Stomach smooth muscle (tissue), 2 donors: ENCODE data around the gene RNU6-7.

Source experiments
- H3K27ac ChIP-seq: one replicate; pipeline ENCODE4 v1.7.0; 2013; ENCODE audit warnings: mild to moderate bottlenecking, low read length, inconsistent platforms
- H3K27me3 ChIP-seq, 2 donors: one replicate each; pipeline ENCODE4 v1.7.0; 2013; ENCODE audit warnings: low read length in 2 of 2; ENCODE audit not compliant: insufficient read depth in 2 of 2, control insufficient read depth in 1 of 2
- H3K36me3 ChIP-seq, 2 donors: one replicate each; pipeline ENCODE4 v1.7.0; 2013; ENCODE audit warnings: low read length in 2 of 2; ENCODE audit not compliant: control insufficient read depth in 2 of 2, insufficient read depth in 2 of 2
- H3K4me1 ChIP-seq: one replicate; pipeline ENCODE4 v1.7.0; 2013; ENCODE audit warnings: low read length; ENCODE audit not compliant: control insufficient read depth, insufficient read depth
- H3K4me3 ChIP-seq, 2 donors: one replicate each; pipeline ENCODE4 v1.7.0; 2013; ENCODE audit warnings: low read length in 2 of 2
- H3K9ac ChIP-seq, 2 donors: one replicate each; pipeline ENCODE4 v1.7.0; 2013; ENCODE audit warnings: low read length in 2 of 2, mild to moderate bottlenecking in 1 of 2
- H3K9me3 ChIP-seq, 2 donors: one replicate each; pipeline ENCODE4 v1.7.0; 2013; ENCODE audit warnings: low read length in 2 of 2; ENCODE audit not compliant: control insufficient read depth in 2 of 2
- donor health status: healthy.
- donor health status: Pancreatic carcinoma.

Gene RNU6-7

GRCh38 chr14:32201816-32202490 is at the start of gene RNU6-7:
Gene RNU6-7 (plus strand): TSS chr14:32202045.
- H3K4me3 ChIP-seq = peak within 1 kb of the TSS; percentile 68 to 87

GRCh38 chr14:32166029-32166428 is 35.8 kb upstream of the RNU6-7 start:
- Histone ChIP-seq H3K27me3 (no peaks in the 10 kb centered on the region), H3K9ac (no peak overlapping the region)

More at GRCh38 chr14:32201816-32202490, at the start of gene RNU6-7:
- peak within 1 kb of the TSS; percentile 74 to 93 for H3K9ac ChIP-seq
- H3K4me1 ChIP-seq = peaks cover 10% of the 10 kb centered on the region
- peak within 1 kb of the TSS; percentile 79 for H3K27ac ChIP-seq
- H3K27me3 ChIP-seq = no peaks in the 10 kb centered on the region
- H3K36me3 ChIP-seq = no peaks in the 10 kb centered on the region
- H3K9me3 ChIP-seq = no peaks in the 10 kb centered on the region

GRCh38 chr14:32166924-32167323 is 34.9 kb upstream of the RNU6-7 start:
- no peak overlapping the region for H3K4me3 ChIP-seq
- H3K4me1 ChIP-seq = no peaks in the 10 kb centered on the region
- H3K36me3 ChIP-seq = no peaks in the 10 kb centered on the region
- H3K27me3 ChIP-seq = no peaks in the 10 kb centered on the region
- H3K9ac ChIP-seq = no peak overlapping the region
- H3K9me3 ChIP-seq = no peaks in the 10 kb centered on the region
- H3K27ac ChIP-seq = no peak overlapping the region

More at GRCh38 chr14:32166029-32166428, 35.8 kb upstream of the RNU6-7 start:
- no peaks in the 10 kb centered on the region for H3K36me3 ChIP-seq
- no peak overlapping the region for H3K27ac ChIP-seq
- no peak overlapping the region for H3K4me3 ChIP-seq
- H3K4me1 ChIP-seq = no peaks in the 10 kb centered on the region
- no peaks in the 10 kb centered on the region for H3K9me3 ChIP-seq

GRCh38 chr14:32167907-32168306 is 33.9 kb upstream of the RNU6-7 start:
- Histone ChIP-seq H3K27ac (no peak overlapping the region), H3K4me3 (no peak overlapping the region), H3K4me1 (no peaks in the 10 kb centered on the region), H3K9ac (no peak overlapping the region), H3K36me3 (no peaks in the 10 kb centered on the region), H3K9me3 (no peaks in the 10 kb centered on the region), H3K27me3 (no peaks in the 10 kb centered on the region)

- Histone ChIP-seq H3K9me3 (no peaks in the 10 kb centered on the region), H3K4me1 (no peaks in the 10 kb centered on the region), H3K36me3 (no peaks in the 10 kb centered on the region), H3K4me3 (no peak overlapping the region), H3K27ac (no peak overlapping the region), H3K27me3 (no peaks in the 10 kb centered on the region), H3K9ac (no peak overlapping the region)
Observed at GRCh38 chr14:32169191-32169590, 32.7 kb upstream of the RNU6-7 start.

GRCh38 chr14:32171469-32171868 is 30.4 kb upstream of the RNU6-7 start:
- Histone ChIP-seq H3K9me3 (no peaks in the 10 kb centered on the region), H3K4me1 (no peaks in the 10 kb centered on the region), H3K27ac (no peak overlapping the region), H3K36me3 (no peaks in the 10 kb centered on the region), H3K9ac (no peak overlapping the region), H3K27me3 (no peaks in the 10 kb centered on the region), H3K4me3 (no peak overlapping the region)

GRCh38 chr14:32183151-32184058 is 18.4 kb upstream of the RNU6-7 start:
- no peak overlapping the region for H3K9ac ChIP-seq
- no peaks in the 10 kb centered on the region for H3K27me3 ChIP-seq
- H3K27ac ChIP-seq = no peak overlapping the region
- H3K4me1 ChIP-seq = no peaks in the 10 kb centered on the region
- H3K4me3 ChIP-seq = no peak overlapping the region
- H3K9me3 ChIP-seq = peaks cover 2 to 8% of the 10 kb centered on the region in 2 donors
- H3K36me3 ChIP-seq = no peaks in the 10 kb centered on the region

- Histone ChIP-seq H3K9me3 (peaks cover 0 to 8% of the 10 kb centered on the region in 2 donors), H3K36me3 (no peaks in the 10 kb centered on the region), H3K27me3 (no peaks in the 10 kb centered on the region), H3K9ac (no peak overlapping the region), H3K27ac (no peak overlapping the region), H3K4me1 (no peaks in the 10 kb centered on the region), H3K4me3 (no peak overlapping the region)
Observed at GRCh38 chr14:32185097-32185496, 16.7 kb upstream of the RNU6-7 start.

- Histone ChIP-seq H3K27me3 (no peaks in the 10 kb centered on the region), H3K4me3 (no peak overlapping the region), H3K27ac (no peak overlapping the region), H3K9ac (no peak overlapping the region), H3K4me1 (no peaks in the 10 kb centered on the region), H3K36me3 (no peaks in the 10 kb centered on the region), H3K9me3 (peaks cover 0 to 8% of the 10 kb centered on the region in 2 donors)
Observed at GRCh38 chr14:32186248-32186647, 15.6 kb upstream of the RNU6-7 start.

GRCh38 chr14:32189811-32190210 is 12.0 kb upstream of the RNU6-7 start:
- Histone ChIP-seq H3K9ac (no peak overlapping the region), H3K4me3 (no peak overlapping the region), H3K4me1 (no peaks in the 10 kb centered on the region), H3K36me3 (no peaks in the 10 kb centered on the region), H3K27me3 (no peaks in the 10 kb centered on the region), H3K27ac (no peak overlapping the region), H3K9me3 (peaks cover 0 to 6% of the 10 kb centered on the region in 2 donors)

- Histone ChIP-seq H3K27ac (no peak overlapping the region), H3K9me3 (no peaks in the 10 kb centered on the region), H3K9ac (no peak overlapping the region), H3K27me3 (no peaks in the 10 kb centered on the region), H3K4me3 (no peak overlapping the region), H3K4me1 (no peaks in the 10 kb centered on the region), H3K36me3 (no peaks in the 10 kb centered on the region)
Observed at GRCh38 chr14:32190673-32191072, 11.2 kb upstream of the RNU6-7 start.
